ENCODE measurements around the gene WNT16.
A peak's percentile ranks its signal among the peaks of the same experiment; 100 is the strongest.

The WNT16 gene

GRCh38 chr7:121384265-121384664 is 55.5 kb downstream of the WNT16 start:
- H3K27me3 Mint-ChIP-seq (ENCODE audit: low read depth) = no peaks in the 10 kb centered on the region
- no peaks in the 10 kb centered on the region for H3K9me3 Mint-ChIP-seq
- TF ChIP-seq, protein P1, sequence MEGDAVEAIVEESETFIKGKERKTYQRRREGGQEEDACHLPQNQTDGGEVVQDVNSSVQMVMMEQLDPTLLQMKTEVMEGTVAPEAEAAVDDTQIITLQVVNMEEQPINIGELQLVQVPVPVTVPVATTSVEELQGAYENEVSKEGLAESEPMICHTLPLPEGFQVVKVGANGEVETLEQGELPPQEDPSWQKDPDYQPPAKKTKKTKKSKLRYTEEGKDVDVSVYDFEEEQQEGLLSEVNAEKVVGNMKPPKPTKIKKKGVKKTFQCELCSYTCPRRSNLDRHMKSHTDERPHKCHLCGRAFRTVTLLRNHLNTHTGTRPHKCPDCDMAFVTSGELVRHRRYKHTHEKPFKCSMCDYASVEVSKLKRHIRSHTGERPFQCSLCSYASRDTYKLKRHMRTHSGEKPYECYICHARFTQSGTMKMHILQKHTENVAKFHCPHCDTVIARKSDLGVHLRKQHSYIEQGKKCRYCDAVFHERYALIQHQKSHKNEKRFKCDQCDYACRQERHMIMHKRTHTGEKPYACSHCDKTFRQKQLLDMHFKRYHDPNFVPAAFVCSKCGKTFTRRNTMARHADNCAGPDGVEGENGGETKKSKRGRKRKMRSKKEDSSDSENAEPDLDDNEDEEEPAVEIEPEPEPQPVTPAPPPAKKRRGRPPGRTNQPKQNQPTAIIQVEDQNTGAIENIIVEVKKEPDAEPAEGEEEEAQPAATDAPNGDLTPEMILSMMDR (IDR thresholded peaks at IDR 0.05; ENCODE audit: unreplicated experiment in 3 of 3) = no peak
- peaks cover 6% of the 10 kb centered on the region for H3K36me3 Mint-ChIP-seq (ENCODE audit: low read depth)
- H3K27ac Mint-ChIP-seq = peak overlapping the region in 2 of 3 experiments; percentile 20 to 63
- H3K4me1 Mint-ChIP-seq = peaks cover 75% of the 10 kb centered on the region
- no peak overlapping the region for H3K4me3 Mint-ChIP-seq

GRCh38 chr7:121385056-121385799 is 56.4 kb downstream of the WNT16 start:
- Mint-ChIP-seq H3K9me3 (no peaks in the 10 kb centered on the region), H3K36me3 (ENCODE audit: low read depth) (peaks cover 6% of the 10 kb centered on the region), H3K27ac (peak overlapping the region; percentile 24 to 67 (median 49)), H3K27me3 (ENCODE audit: low read depth) (no peaks in the 10 kb centered on the region), H3K4me3 (no peak overlapping the region), H3K4me1 (peaks cover 78% of the 10 kb centered on the region)
- TF ChIP-seq, protein P1 (IDR thresholded peaks at IDR 0.05; ENCODE audit: unreplicated experiment in 3 of 3) = no peak

DNA sequence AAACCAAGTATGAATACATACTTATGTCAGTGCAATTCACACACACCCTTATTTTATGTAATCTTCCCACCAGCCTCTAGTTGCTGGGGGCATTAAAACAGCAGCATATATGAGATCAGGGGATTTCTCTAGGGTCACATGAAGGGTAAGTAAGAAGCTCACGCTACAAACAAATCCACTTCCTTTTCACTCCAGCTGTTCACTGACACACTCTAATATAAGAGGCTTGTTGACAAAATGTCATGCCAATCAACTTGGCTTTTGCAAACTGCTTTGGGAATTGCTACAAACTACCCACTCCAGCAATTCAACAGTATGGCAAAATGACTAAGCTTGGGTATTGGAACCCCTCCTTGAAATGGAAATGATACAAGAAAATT is 57.0 kb downstream of the WNT16 start:
- Mint-ChIP-seq H3K36me3 (ENCODE audit: low read depth) (peaks cover 6% of the 10 kb centered on the region), H3K27ac (peak overlapping the region; percentile 24 to 67 (median 49)), H3K9me3 (no peaks in the 10 kb centered on the region)

DNA sequence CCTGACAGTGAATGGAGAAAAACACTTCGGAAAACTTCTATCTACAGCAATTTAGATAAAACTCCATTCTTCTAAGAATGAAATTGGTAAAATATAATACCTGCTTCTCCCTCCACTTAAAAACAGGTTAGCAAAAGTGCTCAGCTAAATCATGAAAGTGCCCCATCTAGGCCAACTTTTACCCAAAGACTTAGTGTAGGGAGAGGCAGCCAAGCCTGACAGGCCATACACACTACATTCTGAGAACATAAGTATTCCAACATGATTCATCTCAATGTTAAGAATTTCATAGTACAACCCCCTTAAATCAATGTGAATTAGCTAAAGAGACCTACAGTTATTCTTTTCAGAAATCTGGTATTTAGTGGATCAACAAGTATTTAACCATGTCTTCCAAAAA is 60.1 kb downstream of the WNT16 start:
- H3K4me3 Mint-ChIP-seq = no peak overlapping the region
- peaks cover 71% of the 10 kb centered on the region for H3K4me1 Mint-ChIP-seq
- peaks cover 3% of the 10 kb centered on the region for H3K9me3 Mint-ChIP-seq
- no peaks in the 10 kb centered on the region for H3K27me3 Mint-ChIP-seq (ENCODE audit: low read depth)
- no peak overlapping the region for H3K27ac Mint-ChIP-seq
- TF ChIP-seq, protein P1 (IDR thresholded peaks at IDR 0.05; ENCODE audit: unreplicated experiment in 3 of 3) = no peak
- peaks cover 18% of the 10 kb centered on the region for H3K36me3 Mint-ChIP-seq (ENCODE audit: low read depth)

More for the DNA sequence above, 57.0 kb downstream of the WNT16 start:
- TF ChIP-seq, protein P1 (IDR thresholded peaks at IDR 0.05; ENCODE audit: unreplicated experiment in 3 of 3) = no peak
- H3K4me3 Mint-ChIP-seq = peak overlapping the region in 1 of 3 experiments; percentile 1
- no peaks in the 10 kb centered on the region for H3K27me3 Mint-ChIP-seq (ENCODE audit: low read depth)
- peaks cover 79% of the 10 kb centered on the region for H3K4me1 Mint-ChIP-seq

DNA sequence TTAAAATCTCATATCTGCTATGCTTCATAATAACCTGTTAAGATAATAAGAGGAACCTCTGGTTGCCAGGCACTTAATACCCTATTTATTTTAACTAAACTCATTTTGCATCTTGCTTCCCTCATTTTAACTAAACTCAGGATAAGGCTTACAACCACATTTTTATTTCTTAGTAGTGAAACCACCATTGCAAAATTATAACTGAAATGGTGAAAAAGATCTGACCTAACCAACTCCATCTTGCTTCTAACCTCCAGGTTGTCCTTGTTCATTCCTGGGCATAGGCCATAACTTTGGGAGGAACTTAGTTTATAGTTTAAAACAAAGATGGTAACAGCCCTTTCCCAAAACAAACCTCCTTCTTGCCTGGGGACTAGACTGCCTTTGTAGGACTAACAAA is 61.3 kb downstream of the WNT16 start:
- Mint-ChIP-seq H3K27ac (no peak overlapping the region), H3K4me3 (no peak overlapping the region), H3K27me3 (ENCODE audit: low read depth) (no peaks in the 10 kb centered on the region), H3K36me3 (ENCODE audit: low read depth) (peaks cover 23% of the 10 kb centered on the region), H3K4me1 (peaks cover 64% of the 10 kb centered on the region), H3K9me3 (peaks cover 3% of the 10 kb centered on the region)
- TF ChIP-seq, protein P1 (IDR thresholded peaks at IDR 0.05; ENCODE audit: unreplicated experiment in 3 of 3) = no peak

GRCh38 chr7:121390617-121391016 is 61.8 kb downstream of the WNT16 start:
- H3K36me3 Mint-ChIP-seq (ENCODE audit: low read depth) = peaks cover 23% of the 10 kb centered on the region
- H3K4me3 Mint-ChIP-seq = no peak overlapping the region
- no peaks in the 10 kb centered on the region for H3K27me3 Mint-ChIP-seq (ENCODE audit: low read depth)
- H3K9me3 Mint-ChIP-seq = peaks cover 3% of the 10 kb centered on the region
- H3K4me1 Mint-ChIP-seq = peaks cover 59% of the 10 kb centered on the region
- H3K27ac Mint-ChIP-seq = no peak overlapping the region
- TF ChIP-seq, protein P1 (IDR thresholded peaks at IDR 0.05; ENCODE audit: unreplicated experiment in 3 of 3) = no peak

Measured in nephron (organoid).